Sigmoid colon (tissue), 7 donors: Measurements from ENCODE around the gene HOXA13. TPM values are rescaled to one million over a fixed set of nuclear protein-coding genes. Genes with fewer than 3 reads are reported as not detected.

ENCODE experiments used
- DNase-seq: peaks from one replicate; pipeline ENCODE4 v3.0.0-alpha.2; 2019
- H3K27ac ChIP-seq, 4 donors: fragments of 200-600 bp; sonication (generic); one replicate each; pipeline ENCODE4 v1.5.1; 2016 to 2019; ENCODE audit warnings: mild to moderate bottlenecking in 1 of 4
- H3K27me3 ChIP-seq, 3 donors: fragments of 200-600 bp; sonication (generic); one replicate each; pipeline ENCODE4 v1.5.1; 2019; ENCODE audit warnings: mild to moderate bottlenecking in 1 of 3
- H3K36me3 ChIP-seq, 4 donors: fragments of 200-600 bp; sonication (generic); one replicate each; pipeline ENCODE4 v1.5.1; 2016 to 2019
- H3K4me1 ChIP-seq, 4 donors: fragments of 200-600 bp; sonication (generic); one replicate each; pipeline ENCODE4 v1.5.1; 2017 to 2019
- H3K4me3 ChIP-seq, 4 donors: fragments of 200-600 bp; sonication (generic); one replicate each; pipeline ENCODE4 v1.5.1; 2017 to 2019; ENCODE audit warnings: mild to moderate bottlenecking in 2 of 4, moderate library complexity in 1 of 4
- H3K9me3 ChIP-seq, 4 donors: fragments of 200-600 bp in 3 of 4; sonication (generic) in 3 of 4; one replicate each; pipeline versions ENCODE4 v1.5.1 to v1.6.1; 2013 to 2019
- CTCF ChIP-seq, 4 experiments: fragments of 450-650 bp in 3 of 4; fragments of 200-600 bp in 1 of 4; IDR thresholded peaks; one replicate each; pipeline ENCODE4 v1.5.1; 2016 to 2019; ENCODE audit warnings: antibody characterized with exemption in 4 of 4, mild to moderate bottlenecking in 3 of 4, moderate library complexity in 2 of 4
- EP300 ChIP-seq, 4 donors: sonication (generic); formaldehyde crosslinking; IDR thresholded peaks; one replicate each; pipeline ENCODE4 v1.6.1; 2017; ENCODE audit warnings: antibody characterized with exemption in 4 of 4
- POLR2A ChIP-seq, 2 donors: fragments of 450-650 bp; IDR thresholded peaks; one replicate each; pipeline ENCODE4 v1.6.1; 2016; ENCODE audit warnings: antibody characterized with exemption in 2 of 2, mild to moderate bottlenecking in 2 of 2, moderate library complexity in 2 of 2
- POLR2AphosphoS5 ChIP-seq, 4 donors: sonication (generic); formaldehyde crosslinking; IDR thresholded peaks; one replicate each; pipeline ENCODE4 v1.6.1; 2017; ENCODE audit warnings: antibody characterized with exemption in 4 of 4
- WGBS, 2 donors: extraction: QIAGEN DNeasy Blood & Tissue Kit; methylation state at CpG; one replicate each; pipeline ENCODE4 v1.1.7; 2013; 5-methylcytosine and 5-hydroxymethylcytosine counted together
- intact Hi-C: fragments of 100-400 bp; cut with DNase I; formaldehyde crosslinking; loops from one replicate; pipeline ENCODE4 v1.15.1; 2023
- polyA plus RNA-seq, 3 donors: library from polyadenylated mRNA; stranded (reverse); fragments of 200-250 nt; gene quantifications; one replicate each; pipeline ENCODE4 v1.2.3, GENCODE V29; 2013
- total RNA-seq, 4 donors: library from RNA; depleted of rRNA; stranded (reverse); fragments of >200 nt; gene quantifications; one replicate each; pipeline ENCODE4 v1.1.0, GENCODE V29; 2016
- donor health status: healthy with polysubstance abuse.
- donor health status: Bipolar disorder and iron deficiency.
- donor health status: healthy.

The HOXA13 gene
- total and polyA plus RNA-seq, 7 donors, result 9.4 to 35.3 (median 20.8) TPM

GRCh38 chr7:27202018-27202861, 2.3 kb upstream of the HOXA13 start:
- TF ChIP-seq EP300 (IDR thresholded peaks at IDR 0.05) (no peak), CTCF (IDR thresholded peaks at IDR 0.05) (no peak), POLR2A (IDR thresholded peaks at IDR 0.05) (no peak), POLR2AphosphoS5 (IDR thresholded peaks at IDR 0.05) (no peak)
- H3K4me1 ChIP-seq, result peaks cover 0 to 45% (median 34%) of the 10 kb centered on the region in 4 donors
- peaks cover 17 to 78% (median 19%) of the 10 kb centered on the region in 3 donors for H3K27me3 ChIP-seq
- no peak overlapping the region for H3K4me3 ChIP-seq
- no peak for DNase-seq
- 6 to 27% methylated on average over 30 of the region's 30 CpGs for WGBS, 2 donors
- H3K27ac ChIP-seq, result peak overlapping the region in 2 of 4 donors; percentile 97 to 98
- H3K36me3 ChIP-seq, result no peaks in the 10 kb centered on the region
- no peaks in the 10 kb centered on the region for H3K9me3 ChIP-seq
- intact Hi-C loops, result loop anchor here (5.0 to 10.0 kb wide), 3 partner anchors 540 to 1203 kb away; partner anchors contain the start of gene TAX1BP1

GRCh38 chr7:27201580-27202017, 1.7 kb upstream of the HOXA13 start:
- no peak for TF ChIP-seq POLR2A (IDR thresholded peaks at IDR 0.05)
- TF ChIP-seq CTCF (IDR thresholded peaks at IDR 0.05), result no peak
- TF ChIP-seq EP300 (IDR thresholded peaks at IDR 0.05), result no peak
- no peak for TF ChIP-seq POLR2AphosphoS5 (IDR thresholded peaks at IDR 0.05)
- Histone ChIP-seq H3K9me3 (no peaks in the 10 kb centered on the region), H3K27ac (peak overlapping the region in 2 of 4 donors; percentile 97 to 98)

GRCh38 chr7:27200761-27201579, 1.1 kb upstream of the HOXA13 start:
- H3K4me3 ChIP-seq, result peak overlapping the region; percentile 55 to 76 (median 64)

More at GRCh38 chr7:27201580-27202017, 1.7 kb upstream of the HOXA13 start:
- DNase-seq, result no peak
- WGBS, 2 donors, result 12 to 23% methylated on average over 4 of the region's 4 CpGs
- H3K27me3 ChIP-seq, result peaks cover 17 to 72% (median 19%) of the 10 kb centered on the region in 3 donors
- H3K36me3 ChIP-seq, result no peaks in the 10 kb centered on the region
- intact Hi-C loops, result loop anchor here (5.0 to 10.0 kb wide), 3 partner anchors 541 to 1203 kb away; partner anchors contain the start of gene TAX1BP1
- peak overlapping the region in 2 of 4 donors; percentile 65 to 76 for H3K4me3 ChIP-seq
- H3K4me1 ChIP-seq, result peaks cover 0 to 52% (median 34%) of the 10 kb centered on the region in 4 donors

More at GRCh38 chr7:27200761-27201579, 1.1 kb upstream of the HOXA13 start:
- WGBS, 2 donors, result 4 to 15% methylated on average over 14 of the region's 14 CpGs
- TF ChIP-seq POLR2AphosphoS5 (IDR thresholded peaks at IDR 0.05) (no peak), POLR2A (IDR thresholded peaks at IDR 0.05) (no peak), CTCF (IDR thresholded peaks at IDR 0.05) (no peak), EP300 (IDR thresholded peaks at IDR 0.05) (no peak)
- DNase-seq, result no peak
- intact Hi-C loops, result loop anchor here (5.0 to 10.0 kb wide), 3 partner anchors 541 to 1204 kb away; partner anchors contain the start of gene TAX1BP1
- Histone ChIP-seq H3K27ac (peak overlapping the region in 3 of 4 donors; percentile 97 to 98 (median 98)), H3K27me3 (peaks cover 15 to 65% (median 17%) of the 10 kb centered on the region in 3 donors), H3K36me3 (no peaks in the 10 kb centered on the region), H3K4me1 (peaks cover 0 to 55% (median 34%) of the 10 kb centered on the region in 4 donors), H3K9me3 (no peaks in the 10 kb centered on the region)
